ENCODE results near the gene C19orf25. TPM values are rescaled to one million over a fixed set of nuclear protein-coding genes. Genes with fewer than 3 reads are reported as not detected.

The C19orf25 gene
- total and polyA plus RNA-seq, 2 of the 13 experiments (the other 11 are each of a cell fraction or from before 2014, with no cell fraction given) = 14.2 to 32.4 TPM

DNA sequence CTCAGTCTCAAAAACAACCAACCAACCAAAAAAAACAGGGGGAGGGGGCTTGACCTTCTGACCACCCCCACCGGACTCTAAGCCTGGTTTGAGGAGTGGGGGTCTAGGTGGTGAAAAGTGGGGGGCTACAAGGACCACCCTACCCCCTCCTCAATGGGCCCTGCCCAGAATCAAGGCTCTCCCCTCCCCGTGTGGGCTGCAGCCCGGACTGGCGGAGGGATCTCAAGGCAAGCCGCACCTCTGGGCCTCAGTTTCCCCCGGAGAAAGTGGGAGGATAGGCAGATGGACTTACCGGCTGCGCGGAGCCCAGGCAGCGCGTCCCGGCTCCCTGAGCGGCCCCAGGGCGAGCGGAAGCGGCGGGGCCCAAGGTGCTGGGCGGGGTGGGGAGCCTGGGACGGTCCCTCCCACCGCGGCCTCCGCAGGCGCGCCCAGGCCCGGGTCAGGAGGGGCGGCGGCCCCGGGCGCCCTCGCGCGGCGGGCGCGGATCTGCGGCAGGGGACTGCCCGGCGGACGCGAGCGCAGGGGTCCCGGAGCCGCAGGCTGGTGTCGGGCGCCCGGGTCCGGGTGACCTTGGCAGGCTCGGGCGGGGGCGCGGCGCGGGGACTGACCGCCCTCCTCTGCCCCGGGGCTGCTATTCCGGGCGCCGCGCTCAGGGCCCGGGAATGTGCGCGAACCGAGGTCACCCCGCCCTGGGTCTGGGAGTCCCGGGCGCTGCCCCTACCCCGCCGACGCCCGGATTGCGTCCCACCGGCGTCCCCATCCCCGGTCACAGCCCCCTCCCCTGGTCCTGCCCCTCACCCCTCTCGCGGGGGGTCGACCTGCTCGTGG, 33.9 kb upstream of the C19orf25 start, which contains the start of gene ADAMTSL5 (continued):
- TF ChIP-seq, protein P1, sequence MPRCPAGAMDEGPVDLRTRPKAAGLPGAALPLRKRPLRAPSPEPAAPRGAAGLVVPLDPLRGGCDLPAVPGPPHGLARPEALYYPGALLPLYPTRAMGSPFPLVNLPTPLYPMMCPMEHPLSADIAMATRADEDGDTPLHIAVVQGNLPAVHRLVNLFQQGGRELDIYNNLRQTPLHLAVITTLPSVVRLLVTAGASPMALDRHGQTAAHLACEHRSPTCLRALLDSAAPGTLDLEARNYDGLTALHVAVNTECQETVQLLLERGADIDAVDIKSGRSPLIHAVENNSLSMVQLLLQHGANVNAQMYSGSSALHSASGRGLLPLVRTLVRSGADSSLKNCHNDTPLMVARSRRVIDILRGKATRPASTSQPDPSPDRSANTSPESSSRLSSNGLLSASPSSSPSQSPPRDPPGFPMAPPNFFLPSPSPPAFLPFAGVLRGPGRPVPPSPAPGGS (CRISPR knock-in tag; IDR thresholded peaks at IDR 0.05) = no peak
- no peak for TF ChIP-seq KAT8 (CRISPR knock-in tag; IDR thresholded peaks at IDR 0.05)
- no peak for TF ChIP-seq JARID2 (CRISPR knock-in tag; IDR thresholded peaks at IDR 0.05; ENCODE audit: insufficient replicate concordance)
- TF ChIP-seq, protein P2, sequence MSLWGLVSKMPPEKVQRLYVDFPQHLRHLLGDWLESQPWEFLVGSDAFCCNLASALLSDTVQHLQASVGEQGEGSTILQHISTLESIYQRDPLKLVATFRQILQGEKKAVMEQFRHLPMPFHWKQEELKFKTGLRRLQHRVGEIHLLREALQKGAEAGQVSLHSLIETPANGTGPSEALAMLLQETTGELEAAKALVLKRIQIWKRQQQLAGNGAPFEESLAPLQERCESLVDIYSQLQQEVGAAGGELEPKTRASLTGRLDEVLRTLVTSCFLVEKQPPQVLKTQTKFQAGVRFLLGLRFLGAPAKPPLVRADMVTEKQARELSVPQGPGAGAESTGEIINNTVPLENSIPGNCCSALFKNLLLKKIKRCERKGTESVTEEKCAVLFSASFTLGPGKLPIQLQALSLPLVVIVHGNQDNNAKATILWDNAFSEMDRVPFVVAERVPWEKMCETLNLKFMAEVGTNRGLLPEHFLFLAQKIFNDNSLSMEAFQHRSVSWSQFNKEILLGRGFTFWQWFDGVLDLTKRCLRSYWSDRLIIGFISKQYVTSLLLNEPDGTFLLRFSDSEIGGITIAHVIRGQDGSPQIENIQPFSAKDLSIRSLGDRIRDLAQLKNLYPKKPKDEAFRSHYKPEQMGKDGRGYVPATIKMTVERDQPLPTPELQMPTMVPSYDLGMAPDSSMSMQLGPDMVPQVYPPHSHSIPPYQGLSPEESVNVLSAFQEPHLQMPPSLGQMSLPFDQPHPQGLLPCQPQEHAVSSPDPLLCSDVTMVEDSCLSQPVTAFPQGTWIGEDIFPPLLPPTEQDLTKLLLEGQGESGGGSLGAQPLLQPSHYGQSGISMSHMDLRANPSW (CRISPR knock-in tag; IDR thresholded peaks at IDR 0.05; ENCODE audit: borderline replicate concordance) = no peak
- no peak for TF ChIP-seq POLR2AphosphoS5 (IDR thresholded peaks at IDR 0.05; ENCODE audit: low read depth, low read length)
- no peak for TF ChIP-seq ZNF17 (CRISPR knock-in tag; IDR thresholded peaks at IDR 0.05)
- no peak for TF ChIP-seq NCOA1 (CRISPR knock-in tag; IDR thresholded peaks at IDR 0.05)
- TF ChIP-seq, protein P3, sequence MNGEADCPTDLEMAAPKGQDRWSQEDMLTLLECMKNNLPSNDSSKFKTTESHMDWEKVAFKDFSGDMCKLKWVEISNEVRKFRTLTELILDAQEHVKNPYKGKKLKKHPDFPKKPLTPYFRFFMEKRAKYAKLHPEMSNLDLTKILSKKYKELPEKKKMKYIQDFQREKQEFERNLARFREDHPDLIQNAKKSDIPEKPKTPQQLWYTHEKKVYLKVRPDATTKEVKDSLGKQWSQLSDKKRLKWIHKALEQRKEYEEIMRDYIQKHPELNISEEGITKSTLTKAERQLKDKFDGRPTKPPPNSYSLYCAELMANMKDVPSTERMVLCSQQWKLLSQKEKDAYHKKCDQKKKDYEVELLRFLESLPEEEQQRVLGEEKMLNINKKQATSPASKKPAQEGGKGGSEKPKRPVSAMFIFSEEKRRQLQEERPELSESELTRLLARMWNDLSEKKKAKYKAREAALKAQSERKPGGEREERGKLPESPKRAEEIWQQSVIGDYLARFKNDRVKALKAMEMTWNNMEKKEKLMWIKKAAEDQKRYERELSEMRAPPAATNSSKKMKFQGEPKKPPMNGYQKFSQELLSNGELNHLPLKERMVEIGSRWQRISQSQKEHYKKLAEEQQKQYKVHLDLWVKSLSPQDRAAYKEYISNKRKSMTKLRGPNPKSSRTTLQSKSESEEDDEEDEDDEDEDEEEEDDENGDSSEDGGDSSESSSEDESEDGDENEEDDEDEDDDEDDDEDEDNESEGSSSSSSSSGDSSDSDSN (CRISPR knock-in tag; IDR thresholded peaks at IDR 0.05) = peak; percentile 34; the same call in 1 of the 2 replicates
- no peak for TF ChIP-seq SRSF9 (IDR thresholded peaks at IDR 0.05; ENCODE audit: borderline replicate concordance, insufficient read depth, low read depth, low read length, poor library complexity, severe bottlenecking)
- TF ChIP-seq, protein P4, sequence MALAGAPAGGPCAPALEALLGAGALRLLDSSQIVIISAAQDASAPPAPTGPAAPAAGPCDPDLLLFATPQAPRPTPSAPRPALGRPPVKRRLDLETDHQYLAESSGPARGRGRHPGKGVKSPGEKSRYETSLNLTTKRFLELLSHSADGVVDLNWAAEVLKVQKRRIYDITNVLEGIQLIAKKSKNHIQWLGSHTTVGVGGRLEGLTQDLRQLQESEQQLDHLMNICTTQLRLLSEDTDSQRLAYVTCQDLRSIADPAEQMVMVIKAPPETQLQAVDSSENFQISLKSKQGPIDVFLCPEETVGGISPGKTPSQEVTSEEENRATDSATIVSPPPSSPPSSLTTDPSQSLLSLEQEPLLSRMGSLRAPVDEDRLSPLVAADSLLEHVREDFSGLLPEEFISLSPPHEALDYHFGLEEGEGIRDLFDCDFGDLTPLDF (CRISPR knock-in tag; IDR thresholded peaks at IDR 0.05) = no peak
- TF ChIP-seq, protein P5, sequence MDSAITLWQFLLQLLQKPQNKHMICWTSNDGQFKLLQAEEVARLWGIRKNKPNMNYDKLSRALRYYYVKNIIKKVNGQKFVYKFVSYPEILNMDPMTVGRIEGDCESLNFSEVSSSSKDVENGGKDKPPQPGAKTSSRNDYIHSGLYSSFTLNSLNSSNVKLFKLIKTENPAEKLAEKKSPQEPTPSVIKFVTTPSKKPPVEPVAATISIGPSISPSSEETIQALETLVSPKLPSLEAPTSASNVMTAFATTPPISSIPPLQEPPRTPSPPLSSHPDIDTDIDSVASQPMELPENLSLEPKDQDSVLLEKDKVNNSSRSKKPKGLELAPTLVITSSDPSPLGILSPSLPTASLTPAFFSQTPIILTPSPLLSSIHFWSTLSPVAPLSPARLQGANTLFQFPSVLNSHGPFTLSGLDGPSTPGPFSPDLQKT (CRISPR knock-in tag; IDR thresholded peaks at IDR 0.05; ENCODE audit: borderline replicate concordance) = no peak
- TF ChIP-seq SAP130 (CRISPR knock-in tag; IDR thresholded peaks at IDR 0.05; ENCODE audit: low read depth) = peak; percentile 72; the same call in 1 of the 2 replicates
- TF ChIP-seq ZNF33B (CRISPR knock-in tag; IDR thresholded peaks at IDR 0.05) = no peak
- TF ChIP-seq IKZF1 (IDR thresholded peaks at IDR 0.05) = no peak
- TF ChIP-seq, protein P6, sequence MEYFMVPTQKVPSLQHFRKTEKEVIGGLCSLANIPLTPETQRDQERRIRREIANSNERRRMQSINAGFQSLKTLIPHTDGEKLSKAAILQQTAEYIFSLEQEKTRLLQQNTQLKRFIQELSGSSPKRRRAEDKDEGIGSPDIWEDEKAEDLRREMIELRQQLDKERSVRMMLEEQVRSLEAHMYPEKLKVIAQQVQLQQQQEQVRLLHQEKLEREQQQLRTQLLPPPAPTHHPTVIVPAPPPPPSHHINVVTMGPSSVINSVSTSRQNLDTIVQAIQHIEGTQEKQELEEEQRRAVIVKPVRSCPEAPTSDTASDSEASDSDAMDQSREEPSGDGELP (IDR thresholded peaks at IDR 0.05; ENCODE audit: borderline replicate concordance, low read depth) = no peak
- no peak for TF ChIP-seq ZNF567 (CRISPR knock-in tag; IDR thresholded peaks at IDR 0.05; ENCODE audit: borderline replicate concordance)
- TF ChIP-seq, protein P7, sequence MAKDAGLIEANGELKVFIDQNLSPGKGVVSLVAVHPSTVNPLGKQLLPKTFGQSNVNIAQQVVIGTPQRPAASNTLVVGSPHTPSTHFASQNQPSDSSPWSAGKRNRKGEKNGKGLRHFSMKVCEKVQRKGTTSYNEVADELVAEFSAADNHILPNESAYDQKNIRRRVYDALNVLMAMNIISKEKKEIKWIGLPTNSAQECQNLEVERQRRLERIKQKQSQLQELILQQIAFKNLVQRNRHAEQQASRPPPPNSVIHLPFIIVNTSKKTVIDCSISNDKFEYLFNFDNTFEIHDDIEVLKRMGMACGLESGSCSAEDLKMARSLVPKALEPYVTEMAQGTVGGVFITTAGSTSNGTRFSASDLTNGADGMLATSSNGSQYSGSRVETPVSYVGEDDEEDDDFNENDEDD (CRISPR knock-in tag; IDR thresholded peaks at IDR 0.05; ENCODE audit: borderline replicate concordance) = peak; percentile 33; the same call in 1 of the 2 replicates
